HG03565 (cell line): Measurements from ENCODE around the gene GPD1.
"Not testable (repeated sequence)": the region's sequence is repeated elsewhere in the genome, so short reads cannot be mapped to it uniquely, and the experiment has no call there.

Experiments used
- ATAC-seq: cut with Tn5 transposase; IDR thresholded peaks from one replicate; pipeline ENCODE4 v1.9.1; 2021; ENCODE audit warnings: mild to moderate bottlenecking, moderate library complexity; ENCODE audit not compliant: unreplicated experiment

The GPD1 gene

GRCh38 chr12:50073206-50073605 lies 30.6 kb upstream of the GPD1 start:
- ATAC-seq, result no peak

- ATAC-seq, result no peak
Measured at GRCh38 chr12:50073712-50074111, 30.1 kb upstream of the GPD1 start.

GRCh38 chr12:50074936-50075807 lies 28.6 kb upstream of the GPD1 start:
- ATAC-seq, result no peak

GRCh38 chr12:50075808-50076170 lies 28.0 kb upstream of the GPD1 start:
- ATAC-seq, result no peak

GRCh38 chr12:50077099-50077498 lies 26.7 kb upstream of the GPD1 start:
- no peak for ATAC-seq

GRCh38 chr12:50078281-50078680 lies 25.5 kb upstream of the GPD1 start:
- ATAC-seq, result no peak

- ATAC-seq, result no peak
Measured at GRCh38 chr12:50079771-50080170, 24.0 kb upstream of the GPD1 start.

- ATAC-seq, result no peak
Measured at GRCh38 chr12:50081096-50081808, 22.6 kb upstream of the GPD1 start.

GRCh38 chr12:50082644-50083043 lies 21.2 kb upstream of the GPD1 start:
- ATAC-seq, result no peak

- no peak for ATAC-seq
Measured at GRCh38 chr12:50083301-50083700, 20.5 kb upstream of the GPD1 start.

GRCh38 chr12:50084409-50084774 lies 19.4 kb upstream of the GPD1 start:
- ATAC-seq, result not testable (repeated sequence)

GRCh38 chr12:50084775-50085614 lies 18.8 kb upstream of the GPD1 start, which contains the start of gene SMARCD1:
Gene SMARCD1, plus strand, starts transcription at chr12:50085342. Its CDS starts 28 bp downstream, at chr12:50085370.
- ATAC-seq, result peak; percentile 53

- ATAC-seq, result no peak
Measured at GRCh38 chr12:50085615-50086072, 18.2 kb upstream of the GPD1 start.

GRCh38 chr12:50086148-50086547 lies 17.7 kb upstream of the GPD1 start:
- no peak for ATAC-seq

- no peak for ATAC-seq
Measured at GRCh38 chr12:50087151-50087550, 16.7 kb upstream of the GPD1 start.

- ATAC-seq, result no peak
Measured at GRCh38 chr12:50087995-50088394, 15.8 kb upstream of the GPD1 start.

- no peak for ATAC-seq
Measured at GRCh38 chr12:50088577-50089335, 15.1 kb upstream of the GPD1 start.

GRCh38 chr12:50089730-50090129 lies 14.1 kb upstream of the GPD1 start:
- ATAC-seq, result no peak

- ATAC-seq, result no peak
Measured at GRCh38 chr12:50090391-50090790, 13.4 kb upstream of the GPD1 start.

GRCh38 chr12:50097952-50098351 lies 5.9 kb upstream of the GPD1 start:
- no peak for ATAC-seq
